Measurements from ENCODE around the gene SLC25A10.

GRCh38 chr17:81696218-81696941 is 15.7 kb upstream of the SLC25A10 start:
- TF ChIP-seq CTCF (conservative IDR thresholded peaks at IDR 0.05; ENCODE audit: low read depth, low read length) (no peak), EZH2 (IDR thresholded peaks at IDR 0.05; ENCODE audit: low read length, unreplicated experiment) (no peak), EZH2phosphoT487 (IDR thresholded peaks at IDR 0.05; ENCODE audit: borderline replicate concordance, low read length) (no peak)

All from PC-3 (cell line).